ENCODE measurements around the gene MYO3B. TPM values are rescaled to one million over a fixed set of nuclear protein-coding genes. Genes with fewer than 3 reads are reported as not detected.
"Not testable (repeated sequence)": the region's sequence is repeated elsewhere in the genome, so short reads cannot be mapped to it uniquely, and the experiment has no call there.

MYO3B gene
- polyA plus RNA-seq, 2 of the 4 experiments (the other 2 are of a cell fraction): 0.01 TPM; not detected in 1

DNA sequence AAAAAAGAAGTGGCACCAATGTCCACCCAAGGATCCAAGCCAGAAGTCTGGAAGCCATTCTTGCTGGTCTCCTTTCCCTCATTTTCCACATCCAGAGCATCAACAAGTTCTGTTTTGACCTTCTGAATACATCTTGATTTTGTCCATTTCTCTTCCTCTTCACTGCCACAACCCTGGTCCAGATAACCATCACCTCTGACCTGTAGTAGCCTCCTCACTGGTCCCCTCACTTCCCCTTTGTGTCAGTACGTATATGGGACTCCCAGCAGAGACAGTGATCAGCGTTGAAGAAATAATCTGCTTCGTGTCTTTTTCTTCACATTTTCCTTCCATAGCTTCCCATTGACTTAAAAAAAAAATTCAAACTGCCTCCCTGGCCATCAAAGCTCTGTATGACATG is 427.9 kb downstream of the MYO3B start:
- ChIA-PET POLR2A (no interaction called here), CTCF (no interaction called here)
- Histone ChIP-seq H3K27ac (no peak overlapping the region), H3K9me3 (no peaks in the 10 kb centered on the region), H3K4me2 (no peak overlapping the region), H3K4me3 (no peak overlapping the region), H3K4me1 (no peaks in the 10 kb centered on the region)
- FAIRE-seq (no peak), ATAC-seq (no peak), DNase-seq (ENCODE audit: low read depth in 1 of 2, low spot score in 1 of 2) (no peak)
- TF ChIP-seq POLR2AphosphoS2 (conservative IDR thresholded peaks at IDR 0.05; ENCODE audit: low read length): no peak
- 42% methylated on average over 3 of the region's 3 CpGs for whole genome bisulfite sequencing (ENCODE audit: missing lambda C conversion rate)

DNA sequence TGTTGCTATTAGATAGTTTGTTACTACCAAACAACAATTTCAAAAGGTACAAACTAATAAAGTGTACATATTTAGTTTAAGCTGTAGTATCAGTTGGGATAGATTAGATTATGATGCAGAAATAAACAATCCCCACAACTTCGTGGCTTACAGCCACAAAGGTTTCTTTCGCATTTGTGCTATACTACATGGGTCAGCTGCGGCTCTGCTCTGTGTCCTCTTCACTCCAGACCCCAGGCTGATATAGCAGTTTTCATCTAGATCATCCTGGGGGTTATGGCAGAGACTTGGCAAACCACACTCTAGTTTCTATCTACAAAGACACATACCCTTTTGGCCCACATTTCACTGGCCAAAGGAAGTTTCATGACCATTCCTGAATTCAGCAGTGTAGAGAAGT is 429.2 kb downstream of the MYO3B start:
- Histone ChIP-seq H3K4me1 (no peaks in the 10 kb centered on the region), H3K27ac (no peak overlapping the region), H3K9me3 (no peaks in the 10 kb centered on the region), H3K4me3 (no peak overlapping the region), H3K4me2 (no peak overlapping the region)
- TF ChIP-seq CBX8 (IDR thresholded peaks at IDR 0.05) (no peak), RARB (CRISPR knock-in tag; IDR thresholded peaks at IDR 0.05) (no peak), KDM5A (IDR thresholded peaks at IDR 0.05) (no peak), MYC (IDR thresholded peaks at IDR 0.05; ENCODE audit: borderline replicate concordance, low read length) (no peak), EHMT2 (IDR thresholded peaks at IDR 0.05; ENCODE audit: low read depth) (no peak), RNF2 (IDR thresholded peaks at IDR 0.05; ENCODE audit: borderline replicate concordance, low read depth) (no peak), FOXS1 (CRISPR knock-in tag; IDR thresholded peaks at IDR 0.05) (no peak), BHLHE40 (IDR thresholded peaks at IDR 0.05; ENCODE audit: low read depth, low read length) (no peak), HEYL (CRISPR knock-in tag; IDR thresholded peaks at IDR 0.05) (no peak), HOXB13 (CRISPR knock-in tag; IDR thresholded peaks at IDR 0.05; ENCODE audit: low read depth) (no peak), CHD4 (IDR thresholded peaks at IDR 0.05; ENCODE audit: borderline replicate concordance) (no peak), RFX5 (IDR thresholded peaks at IDR 0.05) (no peak)
- TF ChIP-seq, protein P1, sequence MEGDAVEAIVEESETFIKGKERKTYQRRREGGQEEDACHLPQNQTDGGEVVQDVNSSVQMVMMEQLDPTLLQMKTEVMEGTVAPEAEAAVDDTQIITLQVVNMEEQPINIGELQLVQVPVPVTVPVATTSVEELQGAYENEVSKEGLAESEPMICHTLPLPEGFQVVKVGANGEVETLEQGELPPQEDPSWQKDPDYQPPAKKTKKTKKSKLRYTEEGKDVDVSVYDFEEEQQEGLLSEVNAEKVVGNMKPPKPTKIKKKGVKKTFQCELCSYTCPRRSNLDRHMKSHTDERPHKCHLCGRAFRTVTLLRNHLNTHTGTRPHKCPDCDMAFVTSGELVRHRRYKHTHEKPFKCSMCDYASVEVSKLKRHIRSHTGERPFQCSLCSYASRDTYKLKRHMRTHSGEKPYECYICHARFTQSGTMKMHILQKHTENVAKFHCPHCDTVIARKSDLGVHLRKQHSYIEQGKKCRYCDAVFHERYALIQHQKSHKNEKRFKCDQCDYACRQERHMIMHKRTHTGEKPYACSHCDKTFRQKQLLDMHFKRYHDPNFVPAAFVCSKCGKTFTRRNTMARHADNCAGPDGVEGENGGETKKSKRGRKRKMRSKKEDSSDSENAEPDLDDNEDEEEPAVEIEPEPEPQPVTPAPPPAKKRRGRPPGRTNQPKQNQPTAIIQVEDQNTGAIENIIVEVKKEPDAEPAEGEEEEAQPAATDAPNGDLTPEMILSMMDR (IDR thresholded peaks at IDR 0.05): no peak
- TF ChIP-seq, protein P2, sequence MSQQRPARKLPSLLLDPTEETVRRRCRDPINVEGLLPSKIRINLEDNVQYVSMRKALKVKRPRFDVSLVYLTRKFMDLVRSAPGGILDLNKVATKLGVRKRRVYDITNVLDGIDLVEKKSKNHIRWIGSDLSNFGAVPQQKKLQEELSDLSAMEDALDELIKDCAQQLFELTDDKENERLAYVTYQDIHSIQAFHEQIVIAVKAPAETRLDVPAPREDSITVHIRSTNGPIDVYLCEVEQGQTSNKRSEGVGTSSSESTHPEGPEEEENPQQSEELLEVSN (IDR thresholded peaks at IDR 0.05; ENCODE audit: borderline replicate concordance, low read depth): no peak
- TF ChIP-seq, protein P3, sequence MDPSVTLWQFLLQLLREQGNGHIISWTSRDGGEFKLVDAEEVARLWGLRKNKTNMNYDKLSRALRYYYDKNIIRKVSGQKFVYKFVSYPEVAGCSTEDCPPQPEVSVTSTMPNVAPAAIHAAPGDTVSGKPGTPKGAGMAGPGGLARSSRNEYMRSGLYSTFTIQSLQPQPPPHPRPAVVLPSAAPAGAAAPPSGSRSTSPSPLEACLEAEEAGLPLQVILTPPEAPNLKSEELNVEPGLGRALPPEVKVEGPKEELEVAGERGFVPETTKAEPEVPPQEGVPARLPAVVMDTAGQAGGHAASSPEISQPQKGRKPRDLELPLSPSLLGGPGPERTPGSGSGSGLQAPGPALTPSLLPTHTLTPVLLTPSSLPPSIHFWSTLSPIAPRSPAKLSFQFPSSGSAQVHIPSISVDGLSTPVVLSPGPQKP (IDR thresholded peaks at IDR 0.05; ENCODE audit: low read depth, low read length): no peak
- WGBS (ENCODE audit: missing lambda C conversion rate): 30% methylated on average over 3 of the region's 3 CpGs
- FAIRE-seq (no peak), DNase-seq (ENCODE audit: low read depth in 1 of 2, low spot score in 1 of 2) (no peak), ATAC-seq (no peak)
- ChIA-PET POLR2A (no interaction called here), CTCF (no interaction called here)

DNA sequence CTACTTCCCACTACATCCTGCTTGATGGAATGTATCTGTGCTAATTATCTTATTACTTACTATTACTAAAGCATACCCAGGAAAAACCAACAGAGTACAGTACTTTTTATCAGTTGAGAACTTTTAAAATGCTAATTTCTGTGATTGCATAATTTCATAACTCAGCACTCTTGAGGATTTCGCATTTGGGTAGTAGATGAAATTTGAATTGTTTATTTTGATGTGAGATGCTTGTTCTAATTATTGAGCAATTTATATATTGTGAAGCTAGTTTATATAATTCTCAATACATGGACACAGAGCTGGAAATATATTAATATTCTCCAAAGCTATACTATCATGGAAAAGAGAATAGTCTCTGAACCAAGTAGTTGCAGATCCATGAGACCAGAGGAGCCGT is 432.7 kb downstream of the MYO3B start:
- H3K27ac ChIP-seq: no peak overlapping the region
- 25% methylated on average over 2 of the region's 2 CpGs for WGBS (ENCODE audit: missing lambda C conversion rate)

DNA sequence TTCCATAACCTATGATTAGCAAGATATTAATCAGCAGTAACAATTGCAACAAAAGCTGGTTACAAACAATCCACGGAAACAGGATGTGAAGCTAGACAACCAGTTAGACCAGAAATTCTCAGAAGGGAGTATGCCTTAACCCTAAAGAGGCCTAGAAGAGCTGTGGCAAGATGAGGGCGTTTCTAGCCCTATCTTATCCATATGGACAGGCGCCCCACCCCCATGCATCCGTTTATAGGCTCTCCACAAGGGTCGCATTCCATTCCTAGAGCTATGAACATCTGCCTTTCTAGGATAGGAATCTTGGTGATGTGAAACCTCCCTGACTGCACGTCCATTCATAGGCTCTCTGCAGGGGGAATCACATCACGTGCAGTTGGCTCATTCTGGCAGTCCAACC is 441.0 kb downstream of the MYO3B start:
- DNase-seq (ENCODE audit: low read depth in 1 of 2, low spot score in 1 of 2); H3K27ac ChIP-seq; CTCF ChIA-PET; H3K4me2 ChIP-seq; ATAC-seq; H3K9me3 ChIP-seq; POLR2A ChIA-PET; FAIRE-seq; H3K4me3 ChIP-seq; H3K4me1 ChIP-seq: not testable (repeated sequence)
- 0% methylated on average over 5 of the region's 7 CpGs for WGBS (ENCODE audit: missing lambda C conversion rate)

More for the DNA sequence above, 432.7 kb downstream of the MYO3B start:
- Histone ChIP-seq H3K9me3 (no peaks in the 10 kb centered on the region), H3K4me3 (no peak overlapping the region), H3K4me2 (no peak overlapping the region), H3K4me1 (no peaks in the 10 kb centered on the region)
- TF ChIP-seq, protein P2 (IDR thresholded peaks at IDR 0.05; ENCODE audit: borderline replicate concordance, low read depth): no peak
- TF ChIP-seq SMC3 (IDR thresholded peaks at IDR 0.05): no peak
- no peak for TF ChIP-seq ZSCAN20 (CRISPR knock-in tag; IDR thresholded peaks at IDR 0.05)
- no peak for TF ChIP-seq GATA3 (IDR thresholded peaks at IDR 0.05; ENCODE audit: borderline replicate concordance)
- no peak for TF ChIP-seq HOXB13 (CRISPR knock-in tag; IDR thresholded peaks at IDR 0.05; ENCODE audit: low read depth)
- TF ChIP-seq MAZ (IDR thresholded peaks at IDR 0.05; ENCODE audit: borderline replicate concordance, low read depth, low read length): no peak
- TF ChIP-seq FOSL2 (IDR thresholded peaks at IDR 0.05): no peak
- no peak for TF ChIP-seq FOSL2 (CRISPR knock-in tag; IDR thresholded peaks at IDR 0.05)
- no peak for TF ChIP-seq PHF8 (IDR thresholded peaks at IDR 0.05; ENCODE audit: borderline replicate concordance, low read depth)
- TF ChIP-seq HOXA7 (CRISPR knock-in tag; IDR thresholded peaks at IDR 0.05): no peak
- TF ChIP-seq EHMT2 (IDR thresholded peaks at IDR 0.05; ENCODE audit: low read depth): no peak
- TF ChIP-seq, protein P4, sequence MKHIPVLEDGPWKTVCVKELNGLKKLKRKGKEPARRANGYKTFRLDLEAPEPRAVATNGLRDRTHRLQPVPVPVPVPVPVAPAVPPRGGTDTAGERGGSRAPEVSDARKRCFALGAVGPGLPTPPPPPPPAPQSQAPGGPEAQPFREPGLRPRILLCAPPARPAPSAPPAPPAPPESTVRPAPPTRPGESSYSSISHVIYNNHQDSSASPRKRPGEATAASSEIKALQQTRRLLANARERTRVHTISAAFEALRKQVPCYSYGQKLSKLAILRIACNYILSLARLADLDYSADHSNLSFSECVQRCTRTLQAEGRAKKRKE (CRISPR knock-in tag; IDR thresholded peaks at IDR 0.05; ENCODE audit: low read depth): no peak
- TF ChIP-seq CHD4 (IDR thresholded peaks at IDR 0.05; ENCODE audit: borderline replicate concordance): no peak
- no peak for TF ChIP-seq CHD2 (IDR thresholded peaks at IDR 0.05; ENCODE audit: low read length, partially characterized antibody)
- no peak for TF ChIP-seq EHF (CRISPR knock-in tag; IDR thresholded peaks at IDR 0.05)
- FAIRE-seq: no peak
- POLR2A ChIA-PET: no interaction called here
- ATAC-seq: no peak
- CTCF ChIA-PET: no interaction called here
- DNase-seq (ENCODE audit: low read depth in 1 of 2, low spot score in 1 of 2): no peak
